Omental fat pad (tissue), 4 donors: Measurements from ENCODE around the gene SMG5. TPM values are rescaled to one million over a fixed set of nuclear protein-coding genes. Genes with fewer than 3 reads are reported as not detected.

Source experiments
- ATAC-seq: fragments of 150-250 bp; one replicate; pipeline ENCODE4 v1.9.1; 2016; ENCODE audit warnings: mild to moderate bottlenecking, moderate library complexity; ENCODE audit not compliant: low FRiP score
- DNase-seq: peaks from one replicate; pipeline ENCODE4 v3.0.0-alpha.2; 2019; ENCODE audit warnings: low spot score
- total RNA-seq, 4 donors: library from RNA; depleted of rRNA; stranded (reverse); fragments of >200 nt; gene quantifications; one replicate each; pipeline ENCODE4 v1.1.0, GENCODE V29; 2016
- TF ChIP-seq, protein P1 (sequence below), 3 donors: fragments of 450-650 bp; IDR thresholded peaks; one replicate each; pipeline ENCODE4 v1.5.1; 2016 to 2017; ENCODE audit warnings: antibody characterized with exemption in 3 of 3, mild to moderate bottlenecking in 3 of 3, moderate library complexity in 2 of 3

Gene SMG5
- total RNA-seq, 4 donors from 2014 or later, result 51.0 to 81.2 (median 53.2) TPM

DNA sequence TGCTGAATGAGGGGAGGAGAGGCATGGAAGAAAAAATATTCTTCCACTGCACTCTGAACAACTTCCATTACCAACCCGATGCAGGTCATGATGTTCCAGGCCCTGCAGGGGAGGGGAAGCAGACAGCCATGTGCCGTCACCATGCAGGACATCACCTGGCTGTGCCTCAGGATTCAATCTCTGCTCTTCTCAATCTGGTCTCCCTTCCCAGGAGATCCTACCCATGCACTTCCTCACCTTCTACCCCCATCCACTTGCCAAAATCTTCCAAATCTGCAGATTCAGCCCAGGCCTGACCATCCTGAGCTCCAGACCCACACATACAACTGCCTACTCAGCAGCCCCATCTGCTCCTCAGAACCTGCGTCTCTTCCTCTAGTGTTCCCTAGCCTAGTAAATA lies 29.0 kb downstream of the SMG5 start:
- TF ChIP-seq, protein P1, sequence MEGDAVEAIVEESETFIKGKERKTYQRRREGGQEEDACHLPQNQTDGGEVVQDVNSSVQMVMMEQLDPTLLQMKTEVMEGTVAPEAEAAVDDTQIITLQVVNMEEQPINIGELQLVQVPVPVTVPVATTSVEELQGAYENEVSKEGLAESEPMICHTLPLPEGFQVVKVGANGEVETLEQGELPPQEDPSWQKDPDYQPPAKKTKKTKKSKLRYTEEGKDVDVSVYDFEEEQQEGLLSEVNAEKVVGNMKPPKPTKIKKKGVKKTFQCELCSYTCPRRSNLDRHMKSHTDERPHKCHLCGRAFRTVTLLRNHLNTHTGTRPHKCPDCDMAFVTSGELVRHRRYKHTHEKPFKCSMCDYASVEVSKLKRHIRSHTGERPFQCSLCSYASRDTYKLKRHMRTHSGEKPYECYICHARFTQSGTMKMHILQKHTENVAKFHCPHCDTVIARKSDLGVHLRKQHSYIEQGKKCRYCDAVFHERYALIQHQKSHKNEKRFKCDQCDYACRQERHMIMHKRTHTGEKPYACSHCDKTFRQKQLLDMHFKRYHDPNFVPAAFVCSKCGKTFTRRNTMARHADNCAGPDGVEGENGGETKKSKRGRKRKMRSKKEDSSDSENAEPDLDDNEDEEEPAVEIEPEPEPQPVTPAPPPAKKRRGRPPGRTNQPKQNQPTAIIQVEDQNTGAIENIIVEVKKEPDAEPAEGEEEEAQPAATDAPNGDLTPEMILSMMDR (IDR thresholded peaks at IDR 0.05), result no peak
- no peak for DNase-seq
- ATAC-seq, result no peak

DNA sequence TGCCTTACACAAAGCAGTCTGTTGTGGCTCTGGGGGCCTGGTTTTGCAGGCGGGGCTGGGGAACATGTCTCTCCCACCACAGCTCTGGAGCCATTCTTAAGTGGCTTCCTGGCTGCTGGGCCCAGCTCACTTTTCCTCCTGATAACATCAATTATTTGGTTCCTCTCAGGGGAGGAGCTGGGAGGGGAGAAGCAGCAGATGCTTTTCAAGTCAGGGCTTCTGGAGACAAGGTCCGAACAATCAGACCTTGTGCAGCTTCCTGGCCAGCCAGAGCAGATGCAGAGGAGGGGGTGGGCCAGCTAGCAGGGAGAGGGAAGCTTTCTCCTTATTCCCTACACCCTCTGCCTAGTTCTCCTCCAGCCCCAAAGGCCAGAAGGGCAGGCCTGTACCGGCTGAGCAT lies 31.1 kb downstream of the SMG5 start:
- ATAC-seq, result no peak

DNA sequence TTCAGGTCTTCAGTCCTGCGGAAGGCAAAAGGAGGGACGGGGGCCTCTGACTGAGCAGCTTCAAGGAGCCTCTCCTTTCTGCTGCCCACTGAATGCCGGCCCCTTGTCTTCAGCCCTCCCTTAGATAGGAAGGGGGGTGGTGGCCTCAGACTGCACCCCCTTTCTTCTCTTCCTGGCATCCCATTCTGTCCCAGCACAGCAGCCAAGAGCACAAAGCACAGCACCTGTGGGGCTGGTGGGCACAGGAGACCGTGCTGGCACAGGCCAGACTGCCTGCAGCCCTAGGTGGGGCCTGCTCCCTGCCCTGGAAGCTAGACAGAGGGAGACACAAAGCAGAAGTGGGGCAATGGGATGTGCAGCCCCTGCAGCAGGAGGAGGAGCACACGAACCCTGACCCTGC lies 33.0 kb downstream of the SMG5 start:
- ATAC-seq, result no peak
- no peak for DNase-seq
- TF ChIP-seq, protein P1 (IDR thresholded peaks at IDR 0.05), result no peak

More for the DNA sequence above, 31.1 kb downstream of the SMG5 start:
- TF ChIP-seq, protein P1 (IDR thresholded peaks at IDR 0.05), result no peak
- no peak for DNase-seq

DNA sequence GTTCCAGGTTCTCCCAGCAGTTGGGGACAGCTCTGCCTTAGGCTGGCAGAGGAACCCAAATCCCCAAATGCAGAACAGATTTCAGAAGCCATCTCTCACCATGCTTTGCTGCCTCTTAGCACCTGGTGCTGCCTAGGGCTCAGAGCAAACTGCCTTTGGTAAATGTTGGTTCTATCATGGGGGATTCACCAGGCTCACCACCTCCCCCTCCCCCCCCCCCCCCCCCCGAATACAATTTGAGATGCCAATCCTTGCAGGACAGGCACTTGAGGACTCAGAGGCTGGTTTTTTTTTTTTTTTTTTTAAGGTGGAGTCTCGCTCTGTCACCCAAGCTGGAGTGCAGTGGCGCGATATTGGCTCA lies 34.3 kb downstream of the SMG5 start:
- no peak for ATAC-seq
- DNase-seq, result no peak
- TF ChIP-seq, protein P1 (IDR thresholded peaks at IDR 0.05), result no peak

DNA sequence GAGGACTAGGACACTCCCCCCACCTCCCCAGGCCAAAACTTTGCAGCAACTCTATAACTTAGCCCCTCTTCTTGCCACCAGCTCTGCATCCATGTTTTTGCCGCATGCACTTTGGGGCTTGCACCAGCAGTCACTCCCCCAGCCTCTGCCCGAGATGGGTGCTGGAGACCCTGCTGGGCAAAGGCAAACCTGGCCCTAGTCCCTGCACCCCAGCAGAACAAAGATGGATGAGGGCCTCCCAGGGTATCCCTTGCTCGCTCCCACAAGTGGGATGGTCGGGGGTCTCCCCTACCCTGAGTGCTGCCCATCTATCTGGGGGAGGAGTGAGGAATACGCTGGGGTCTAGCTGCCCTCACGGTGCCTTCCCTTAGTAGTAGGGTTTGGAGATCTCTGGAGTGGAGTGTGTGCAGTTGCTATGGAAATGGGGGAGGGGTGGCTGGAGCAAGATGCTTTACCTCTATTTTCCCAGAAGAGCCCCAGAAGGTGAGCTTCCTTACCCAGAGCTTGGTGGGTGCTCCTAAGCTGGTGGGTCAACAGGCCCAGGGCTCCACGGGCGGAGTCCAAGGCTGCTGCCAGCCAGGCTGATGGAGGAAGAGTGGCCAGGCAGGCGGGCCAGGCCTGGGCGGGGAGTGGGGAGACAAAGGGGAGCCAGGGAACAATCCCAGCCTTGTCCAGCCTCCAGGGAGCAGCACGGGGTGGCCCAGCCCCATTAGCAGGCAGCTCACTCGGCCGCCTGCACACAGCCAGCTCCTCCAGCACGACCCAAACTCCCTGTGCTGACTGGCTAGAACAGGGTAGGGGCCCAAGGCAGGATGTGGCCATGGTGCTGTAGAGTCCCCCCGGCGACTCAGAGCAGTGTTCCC lies 34.9 kb downstream of the SMG5 start, which contains the start of gene PAQR6:
PAQR6 (minus strand) TSS at position 597 of the 863 bp plus-strand sequence. CDS start 1,325 bp downstream, outside the sequence.
- DNase-seq (no peak), ATAC-seq (no peak)
- TF ChIP-seq, protein P1 (IDR thresholded peaks at IDR 0.05), result no peak

DNA sequence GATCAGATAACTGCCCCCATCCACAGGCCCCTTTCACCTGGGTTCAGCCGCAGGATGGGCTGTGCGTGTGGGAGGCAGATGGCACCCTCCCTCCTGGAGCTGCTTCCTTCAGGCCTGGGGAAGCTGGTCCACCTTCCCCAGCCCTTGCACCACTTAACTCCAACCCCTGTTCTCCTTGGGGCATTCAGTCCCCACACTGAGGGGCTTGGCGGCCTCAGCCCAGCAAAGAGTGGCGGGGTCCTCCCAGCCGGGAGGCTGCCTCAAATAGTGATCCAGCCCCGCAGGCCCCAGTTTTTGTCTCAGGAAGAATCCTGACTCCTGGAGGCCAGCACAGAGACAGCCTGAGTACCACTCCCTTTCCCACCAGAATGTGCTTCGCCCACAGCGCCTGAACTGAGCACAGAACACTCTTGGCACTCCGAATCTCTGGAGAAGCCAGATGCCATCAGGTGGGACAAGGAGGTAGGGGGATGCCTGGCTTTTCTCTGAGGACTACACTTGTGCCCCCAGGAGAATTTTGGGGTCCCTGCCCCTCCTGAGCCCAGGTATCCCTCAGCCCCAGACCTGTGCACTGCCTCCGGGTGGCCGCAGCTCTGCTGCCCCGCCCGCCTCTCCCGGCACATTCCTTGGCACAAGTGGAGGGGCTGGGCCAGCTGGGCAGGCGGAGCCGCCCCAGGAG lies 35.7 kb downstream of the SMG5 start:
- TF ChIP-seq, protein P1 (IDR thresholded peaks at IDR 0.05), result no peak
- DNase-seq, result no peak
- no peak for ATAC-seq
